A549 (cell line): ENCODE results near the gene CIROP. TPM values are rescaled to one million over a fixed set of nuclear protein-coding genes. Genes with fewer than 3 reads are reported as not detected.
A peak's percentile ranks its signal among the peaks of the same experiment; 100 is the strongest.

Experiments used
- ATAC-seq, 2 experiments: fragments of 200-7000 bp in 1 of 2; fragments of >200 bp in 1 of 2; cut with Nextera tagmentation in 1 of 2; cut with Tn5 transposase in 1 of 2; 3 replicates each; pipeline versions ENCODE4 v1.8.0 to v1.9.1; 2018 to 2020; ENCODE audit warnings: mild to moderate bottlenecking in 1 of 2, moderate library complexity in 1 of 2
- CTCF ChIA-PET: fragments of 300-600 bp; sonication (Branson Sonifier 250); formaldehyde crosslinking; extraction: SDS; loops from one replicate; lab custom pipeline; 2021; ENCODE audit warnings: antibody characterized with exemption, inconsistent platforms; lab: Yijun Ruan, JAX
- POLR2A ChIA-PET: fragments of 350-600 bp; formaldehyde crosslinking; extraction: SDS; loops from one replicate; lab custom pipeline; 2021; ENCODE audit warnings: antibody characterized with exemption, inconsistent platforms; lab: Yijun Ruan, JAX
- DNase-seq, 2 experiments: peaks; one replicate each; pipeline versions ENCODE4 v3.0.0 to v3.0.0-alpha.2; 2011 to 2016; ENCODE audit warnings: low read depth in 1 of 2, low spot score in 1 of 2
- FAIRE-seq: peaks from 2 replicates; lab custom pipeline; 2011; peaks lifted over from hg19 to GRCh38; lab: Jason Lieb, UNC
- H3K27ac ChIP-seq, 2 experiments: fragments of >200 bp; sonication (Bioruptor Twin); formaldehyde crosslinking; 3 replicates each; pipeline ENCODE4 v1.5.1; 2016 to 2017
- H3K4me1 ChIP-seq: fragments of >200 bp; sonication (Bioruptor Twin); formaldehyde crosslinking; 3 replicates; pipeline ENCODE4 v1.6.1; 2016
- H3K4me2 ChIP-seq: fragments of >200 bp; sonication (Bioruptor Twin); formaldehyde crosslinking; 3 replicates; pipeline ENCODE4 v1.6.1; 2016
- H3K4me3 ChIP-seq: fragments of >200 bp; sonication (Bioruptor Twin); formaldehyde crosslinking; 3 replicates; pipeline ENCODE4 v1.5.1; 2016
- H3K9me3 ChIP-seq: fragments of >200 bp; sonication (Bioruptor Twin); formaldehyde crosslinking; 3 replicates; pipeline ENCODE4 v1.6.1; 2016
- CHD4 ChIP-seq: fragments of 200-600 bp; sonication (generic); IDR thresholded peaks from 2 replicates; pipeline ENCODE4 v1.6.1; 2016; ENCODE audit warnings: antibody characterized with exemption, mild to moderate bottlenecking, borderline replicate concordance
- CTCF ChIP-seq: fragments of >200 bp; sonication (Bioruptor Twin); formaldehyde crosslinking; IDR thresholded peaks from 3 replicates; pipeline ENCODE4 v1.5.1; 2016
- E2F6 ChIP-seq: IDR thresholded peaks from 2 replicates; pipeline ENCODE4 v1.6.1; 2012; ENCODE audit warnings: low read depth, borderline replicate concordance
- EHF ChIP-seq: fragments of 250-450 bp; sonication (Bioruptor Pico); IDR thresholded peaks from 2 replicates; pipeline ENCODE4 v1.5.0; 2020; ENCODE audit warnings: mild to moderate bottlenecking
- EHMT2 ChIP-seq: fragments of 200-600 bp; sonication (generic); IDR thresholded peaks from 2 replicates; pipeline ENCODE4 v1.6.1; 2016; ENCODE audit warnings: antibody characterized with exemption, low read depth, mild to moderate bottlenecking, moderate library complexity
- ELK1 ChIP-seq: fragments of 150-350 bp; IDR thresholded peaks from 2 replicates; pipeline ENCODE4 v1.6.1; 2014; ENCODE audit warnings: low read depth, mild to moderate bottlenecking, low read length
- GATA3 ChIP-seq: IDR thresholded peaks from 2 replicates; pipeline ENCODE4 v1.6.1; 2012; ENCODE audit warnings: borderline replicate concordance
- HDAC2 ChIP-seq: fragments of 200-600 bp; sonication (generic); IDR thresholded peaks from 2 replicates; pipeline ENCODE4 v1.6.1; 2016
- HES2 ChIP-seq: fragments of >200 bp; sonication (Bioruptor Twin); formaldehyde crosslinking; IDR thresholded peaks from 2 replicates; pipeline ENCODE4 v1.6.1; 2016
- HOXA7 ChIP-seq: fragments of 250-450 bp; sonication (Bioruptor Pico); IDR thresholded peaks from 2 replicates; pipeline ENCODE4 v1.5.0; 2020; ENCODE audit warnings: mild to moderate bottlenecking, moderate library complexity
- JUNB ChIP-seq: fragments of >200 bp; sonication (Bioruptor Twin); formaldehyde crosslinking; IDR thresholded peaks from 2 replicates; pipeline ENCODE4 v1.6.1; 2016
- KDM5A ChIP-seq: fragments of 200-600 bp; sonication (generic); IDR thresholded peaks from 2 replicates; pipeline ENCODE4 v1.6.1; 2016; ENCODE audit warnings: antibody characterized with exemption, mild to moderate bottlenecking
- MAFK ChIP-seq: fragments of 450-650 bp; IDR thresholded peaks from 2 replicates; pipeline ENCODE4 v1.6.1; 2014; ENCODE audit not compliant: partially characterized antibody
- MYC ChIP-seq: IDR thresholded peaks from 2 replicates; pipeline ENCODE4 v1.6.1; 2012; ENCODE audit warnings: mild to moderate bottlenecking, inconsistent platforms, low read length, improper control_type of control experiment, borderline replicate concordance
- NR3C1 ChIP-seq: fragments of >200 bp; sonication (Bioruptor Twin); formaldehyde crosslinking; IDR thresholded peaks from 3 replicates; pipeline ENCODE4 v1.6.1; 2017
- PHF8 ChIP-seq: fragments of 200-600 bp; sonication (generic); IDR thresholded peaks from 2 replicates; pipeline ENCODE4 v1.6.1; 2016; ENCODE audit warnings: low read depth, mild to moderate bottlenecking, antibody characterized with exemption, moderate library complexity, borderline replicate concordance
- POLR2A ChIP-seq: IDR thresholded peaks from 2 replicates; pipeline ENCODE4 v1.6.1; 2012; ENCODE audit warnings: mild to moderate bottlenecking, low read length
- RAD21 ChIP-seq, 2 experiments: fragments of >200 bp in 1 of 2; sonication (Bioruptor Twin) in 1 of 2; formaldehyde crosslinking in 1 of 2; IDR thresholded peaks in 1 of 2; conservative IDR thresholded peaks in 1 of 2; 2 replicates in 1 of 2; 3 replicates in 1 of 2; pipeline ENCODE4 v1.6.1; 2012 to 2018; ENCODE audit warnings: inconsistent platforms in 1 of 2
- RARB ChIP-seq: fragments of 250-450 bp; sonication (Bioruptor Pico); IDR thresholded peaks from 2 replicates; pipeline ENCODE4 v1.8.0; 2021; ENCODE audit warnings: mild to moderate bottlenecking, moderate library complexity
- RCOR1 ChIP-seq: fragments of 150-350 bp; IDR thresholded peaks from 2 replicates; pipeline ENCODE4 v1.6.1; 2014; ENCODE audit warnings: antibody characterized with exemption, low read length, low read depth
- RFX5 ChIP-seq: fragments of 450-650 bp; IDR thresholded peaks from 2 replicates; pipeline ENCODE4 v1.7.1; 2014; ENCODE audit warnings: antibody characterized with exemption, mild to moderate bottlenecking, moderate library complexity
- SMC3 ChIP-seq: fragments of >200 bp; sonication (Bioruptor Twin); formaldehyde crosslinking; IDR thresholded peaks from 3 replicates; pipeline ENCODE4 v1.6.1; 2018; ENCODE audit warnings: inconsistent platforms
- SREBF2 ChIP-seq: fragments of 450-650 bp; IDR thresholded peaks from 2 replicates; pipeline ENCODE4 v1.6.1; 2014; ENCODE audit warnings: mild to moderate bottlenecking, moderate library complexity
- USF2 ChIP-seq: fragments of 450-650 bp; IDR thresholded peaks from 2 replicates; pipeline ENCODE4 v1.6.1; 2014; ENCODE audit warnings: antibody characterized with exemption
- ZC3H11A ChIP-seq: fragments of 450-650 bp; IDR thresholded peaks from 2 replicates; pipeline ENCODE4 v1.6.1; 2014; ENCODE audit warnings: antibody characterized with exemption, mild to moderate bottlenecking
- WGBS: methylation state at CpG from one replicate; pipeline ENCODE4 v1.1.6; 2017; ENCODE audit errors: missing lambda C conversion rate; 5-methylcytosine and 5-hydroxymethylcytosine counted together
- polyA plus RNA-seq, 4 experiments: library from polyadenylated mRNA; depleted of rRNA in 3 of 4; stranded (reverse); fragments of >200 nt; fragmentation: RNase III in 1 of 4; extraction: RNeasy Plus Mini Kit Qiagen cat#74134 plus additional on column Dnase treatment in 1 of 4; gene quantifications; 2 replicates in 3 of 4; 3 replicates in 1 of 4; pipeline ENCODE4 v1.2.3, GENCODE V29; 2011 to 2017

The CIROP gene
- polyA plus RNA-seq, 2 of the 4 experiments (the other 2 are of a cell fraction): not detected

GRCh38 chr14:23120541-23121251 is 15.9 kb upstream of the CIROP start:
- peak; percentile 100 for TF ChIP-seq CTCF
- peak; percentile 100 for TF ChIP-seq SMC3
- TF ChIP-seq ZC3H11A: no peak
- TF ChIP-seq RARB: no peak
- TF ChIP-seq RAD21 (conservative IDR thresholded peaks at IDR 0.05 in 1 of 2, IDR thresholded peaks at IDR 0.05 in 1 of 2): peak; percentile 99
- TF ChIP-seq ELK1: no peak
- no peak for TF ChIP-seq HOXA7 (CRISPR knock-in tag)
- no peak for TF ChIP-seq JUNB
- TF ChIP-seq KDM5A: no peak
- no peak for TF ChIP-seq PHF8
- TF ChIP-seq MYC: 0 out of 2 replicates have a peak, but pooled peaks have one; percentile 31
- TF ChIP-seq EHF (CRISPR knock-in tag): no peak
- TF ChIP-seq RCOR1: no peak
- TF ChIP-seq EHMT2: no peak
- no peak for TF ChIP-seq GATA3
- TF ChIP-seq HES2: no peak
- TF ChIP-seq USF2: no peak
- DNase-seq (peak; percentile 81 to 92), ATAC-seq (peak; percentile 86 to 95), FAIRE-seq (no peak)
- H3K4me2 ChIP-seq: no peak overlapping the region
- no peak overlapping the region for H3K4me3 ChIP-seq
- H3K9me3 ChIP-seq: no peaks in the 10 kb centered on the region
- 18% methylated on average over 9 of the region's 9 CpGs for WGBS
- ChIA-PET POLR2A (interaction anchor here (0.6 to 1.0 kb wide), 3 partner anchors 26 to 180 kb away, joined by 3 to 6 read pairs (median 4); partner anchors contain the start of genes ACIN1 and C14orf119), CTCF (interaction anchor here (0.6 to 24.2 kb wide), 67 partner anchors 10 to 1296 kb away, joined by 3 to 848 read pairs (median 4); partner anchors contain the start of genes ACIN1, C14orf119, HOMEZ and PPP1R3E)
- peaks cover 2% of the 10 kb centered on the region; the same call in 2 of the 3 replicates for H3K4me1 ChIP-seq
- H3K27ac ChIP-seq: no peak overlapping the region; a peak in 1 of 6 replicates

- Histone ChIP-seq H3K9me3 (no peaks in the 10 kb centered on the region), H3K4me2 (no peak overlapping the region), H3K4me3 (no peak overlapping the region), H3K4me1 (peaks cover 13% of the 10 kb centered on the region), H3K27ac (no peak overlapping the region; a peak in 1 of 6 replicates)
- 62% methylated on average over 16 of the region's 16 CpGs for WGBS
- ATAC-seq (no peak), FAIRE-seq (no peak), DNase-seq (no peak)
- POLR2A ChIA-PET: no interaction called here
- CTCF ChIA-PET: interaction anchor here (0.6 to 24.2 kb wide), 27 partner anchors 9 to 951 kb away, joined by 3 to 848 read pairs (median 9); partner anchors contain the start of genes HOMEZ, PPP1R3E and SLC7A8
- no peak for TF ChIP-seq RARB
- TF ChIP-seq USF2: no peak
- TF ChIP-seq HDAC2: no peak
- no peak for TF ChIP-seq CHD4
- no peak for TF ChIP-seq NR3C1
- no peak for TF ChIP-seq MYC
- TF ChIP-seq POLR2A: no peak
- TF ChIP-seq CTCF: no peak
- no peak for TF ChIP-seq HES2
- no peak for TF ChIP-seq MAFK
- no peak for TF ChIP-seq RCOR1
- no peak for TF ChIP-seq RAD21 (conservative IDR thresholded peaks at IDR 0.05 in 1 of 2, IDR thresholded peaks at IDR 0.05 in 1 of 2)
- no peak for TF ChIP-seq SREBF2
- no peak for TF ChIP-seq RFX5
- no peak for TF ChIP-seq E2F6
- TF ChIP-seq PHF8: no peak
These were observed 14.9 kb upstream of the CIROP start for GRCh38 chr14:23119363-23120327.
